Mucosa of descending colon (tissue), 3 donors: Measurements from ENCODE around the gene BMP6. TPM values are rescaled to one million over a fixed set of nuclear protein-coding genes. Genes with fewer than 3 reads are reported as not detected.

ENCODE experiments used
- total RNA-seq, 3 donors: library from RNA; stranded (reverse); fragmentation: NEBNext Ultra II Directional in 2 of 3; extraction: Animal tissue kit (Norgen Biotek cat#: 25700) in 2 of 3; gene quantifications; one replicate each; pipeline versions ENCODE4 v1.2.1 to v1.2.4, GENCODE V29; 2021 to 2023
- donor health status: DM: no; HTN: no; CAD: no; lungs with moderate emphysema.
- donor health status: DM: no; HTN: no; CAD: no.
- donor health status: DM: no; HTN: yes; CAD: no.

Gene BMP6
- total RNA-seq, 3 donors from 2014 or later: 0.55 to 1.9 (median 0.98) TPM

Other genes with a start within 250 kb of the BMP6 start
- gene DSP, start 184.4 kb upstream of the BMP6 start, total RNA-seq: 100 to 1,000 TPM in 2 of 3 donors, 10 to 100 TPM in 1; 85.2 to 265 (median 177) TPM
- gene SNRNP48, start 135.9 kb upstream of the BMP6 start, total RNA-seq: 10 to 100 TPM; 10.6 to 14.2 (median 11.0) TPM
- gene TXNDC5, start 184.7 kb downstream of the BMP6 start, total RNA-seq: 100 to 1,000 TPM in 1 of 3 donors, 10 to 100 TPM in 2; 59.1 to 122 (median 59.3) TPM